Measurements from ENCODE around the gene ARVCF.

GRCh38 chr22:19998232-19998951 lies 18.2 kb downstream of the ARVCF start:
- TF ChIP-seq EZH2 (IDR thresholded peaks at IDR 0.05; ENCODE audit: borderline replicate concordance, insufficient read depth, low read length, poor library complexity, severe bottlenecking) (no peak), POLR2AphosphoS5 (IDR thresholded peaks at IDR 0.05) (peak; percentile 24), TAF1 (IDR thresholded peaks at IDR 0.05; ENCODE audit: low read depth) (no peak), CTCF (IDR thresholded peaks at IDR 0.05; ENCODE audit: poor library complexity, severe bottlenecking) (no peak), SMC3 (conservative IDR thresholded peaks at IDR 0.05; ENCODE audit: poor library complexity) (no peak)

Measured in neural cell (in vitro differentiated cells).